ENCODE measurements around the gene E2F2.

The E2F2 gene

GRCh38 chr1:23466423-23466989, 64.5 kb downstream of the E2F2 start:
- no peak for TF ChIP-seq JUND (IDR thresholded peaks at IDR 0.05; ENCODE audit: low read depth)
- in situ Hi-C loops (cut with HindIII; ENCODE audit: low pct_unique_long_range_greater_than_20kb, low sequenced_read_pairs) = no loop called here
- no peak for DNase-seq (ENCODE audit: low read depth in 1 of 2, low spot score in 1 of 2)

- no peak for DNase-seq (ENCODE audit: low read depth in 1 of 2, low spot score in 1 of 2)
- no peak for TF ChIP-seq JUND (IDR thresholded peaks at IDR 0.05; ENCODE audit: low read depth)
These were observed 67.7 kb downstream of the E2F2 start for GRCh38 chr1:23463286-23463685.

GRCh38 chr1:23462766-23463165, 68.3 kb downstream of the E2F2 start:
- in situ Hi-C loops (cut with HindIII; ENCODE audit: low pct_unique_long_range_greater_than_20kb, low sequenced_read_pairs) = no loop called here
- DNase-seq (ENCODE audit: low read depth in 1 of 2, low spot score in 1 of 2) = no peak
- no peak for TF ChIP-seq JUND (IDR thresholded peaks at IDR 0.05; ENCODE audit: low read depth)

More at GRCh38 chr1:23463286-23463685, 67.7 kb downstream of the E2F2 start:
- in situ Hi-C loops (cut with HindIII; ENCODE audit: low pct_unique_long_range_greater_than_20kb, low sequenced_read_pairs) = no loop called here

DNA sequence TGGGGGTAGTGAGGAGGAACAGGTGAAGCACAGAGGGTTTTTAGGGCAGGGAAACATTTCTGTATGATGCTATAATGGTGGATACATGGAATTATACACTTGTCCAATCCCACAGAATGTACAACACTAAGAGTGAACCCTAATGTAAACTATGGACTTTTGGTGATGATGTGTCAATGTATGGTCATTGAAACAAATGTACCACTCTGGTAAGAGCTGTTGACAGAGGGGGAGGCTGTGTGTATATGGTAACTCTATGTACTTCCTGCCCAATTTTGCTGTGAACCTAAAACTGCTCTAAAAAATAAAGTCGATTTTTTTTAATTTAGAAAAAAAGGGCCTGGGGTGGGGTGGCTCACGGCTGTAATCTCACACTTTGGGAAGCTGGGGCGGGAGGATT, 70.0 kb downstream of the E2F2 start:
- in situ Hi-C loops (cut with HindIII; ENCODE audit: low pct_unique_long_range_greater_than_20kb, low sequenced_read_pairs) = no loop called here

DNA sequence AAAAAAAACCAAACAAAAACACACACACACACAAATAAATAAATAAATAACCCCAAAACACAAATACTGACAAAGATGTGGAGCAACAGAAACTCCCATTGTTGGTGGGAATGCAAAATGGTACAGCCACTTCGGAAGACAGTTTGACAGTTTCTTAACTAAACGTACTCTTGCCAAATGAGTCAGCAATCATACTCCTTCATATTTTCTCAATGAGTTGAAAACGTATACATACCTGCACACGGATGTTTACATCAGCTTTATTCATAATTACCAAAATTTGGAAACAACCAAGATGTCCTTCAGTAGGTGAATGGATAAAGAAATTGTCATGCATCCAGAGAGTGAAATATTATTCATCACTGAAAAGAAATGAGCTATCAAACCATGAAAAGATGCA, 70.5 kb downstream of the E2F2 start:
- no peak for DNase-seq (ENCODE audit: low read depth in 1 of 2, low spot score in 1 of 2)
- TF ChIP-seq JUND (IDR thresholded peaks at IDR 0.05; ENCODE audit: low read depth) = no peak
- in situ Hi-C loops (cut with HindIII; ENCODE audit: low pct_unique_long_range_greater_than_20kb, low sequenced_read_pairs) = no loop called here

More for the DNA sequence above, 70.0 kb downstream of the E2F2 start:
- TF ChIP-seq JUND (IDR thresholded peaks at IDR 0.05; ENCODE audit: low read depth) = no peak
- no peak for DNase-seq (ENCODE audit: low read depth in 1 of 2, low spot score in 1 of 2)

DNA sequence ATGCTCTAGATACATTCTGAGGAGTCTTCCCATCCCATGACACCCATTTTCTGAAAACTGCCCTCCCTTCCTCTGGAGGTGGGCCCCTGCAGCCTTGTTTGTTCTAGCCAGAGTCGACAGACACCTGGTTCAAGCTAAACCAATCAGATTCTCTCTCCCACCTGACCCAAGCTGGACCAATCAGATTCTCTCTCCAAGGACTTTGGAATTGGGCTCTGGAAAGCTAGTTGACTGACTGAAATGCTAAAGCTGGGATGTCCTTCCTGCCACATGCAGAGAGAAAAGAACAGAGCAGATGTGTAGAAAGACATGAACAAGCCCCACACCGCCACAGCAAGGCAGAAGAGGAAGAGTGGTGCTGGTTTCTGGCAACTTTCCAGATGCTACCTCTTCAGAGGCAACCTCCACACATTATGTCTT, 71.7 kb downstream of the E2F2 start:
- TF ChIP-seq JUND (IDR thresholded peaks at IDR 0.05; ENCODE audit: low read depth) = no peak
- in situ Hi-C loops (cut with HindIII; ENCODE audit: low pct_unique_long_range_greater_than_20kb, low sequenced_read_pairs) = no loop called here
- peak in 1 of 2 experiments; percentile 29 for DNase-seq (ENCODE audit: low read depth in 1 of 2, low spot score in 1 of 2)

All from T47D (cell line).